Measurements from ENCODE around the gene SYNGR2.

- TF ChIP-seq CTCF (IDR thresholded peaks at IDR 0.05) (no peak), EZH2 (IDR thresholded peaks at IDR 0.05; ENCODE audit: borderline replicate concordance, insufficient read depth, low read depth, low read length, poor library complexity, severe bottlenecking) (no peak)
These were observed 41.7 kb downstream of the SYNGR2 start for GRCh38 chr17:78210111-78210510.

All from B cell (primary cell).